Progenitor cell of endocrine pancreas (in vitro differentiated cells): ENCODE measurements around the gene CPA5. TPM values are rescaled to one million over a fixed set of nuclear protein-coding genes. Genes with fewer than 3 reads are reported as not detected.

ENCODE experiments used
- DNase-seq: peaks from one replicate; pipeline ENCODE4 v3.0.0; 2021; ENCODE audit warnings: low spot score; ENCODE audit not compliant: unreplicated experiment
- H3K27ac Mint-ChIP-seq: 2 replicates; pipeline ENCODE4 v1.8.0; 2021; ENCODE audit warnings: mild to moderate bottlenecking, moderate library complexity, mixed read lengths
- H3K27me3 Mint-ChIP-seq: 2 replicates; pipeline ENCODE4 v1.8.0; 2021; ENCODE audit warnings: mixed read lengths
- H3K36me3 Mint-ChIP-seq: 2 replicates; pipeline ENCODE4 v1.8.0; 2022; ENCODE audit warnings: mixed read lengths; ENCODE audit not compliant: insufficient read depth
- H3K4me1 Mint-ChIP-seq: 2 replicates; pipeline ENCODE4 v1.8.0; 2021; ENCODE audit warnings: low read depth, mixed read lengths
- H3K4me3 Mint-ChIP-seq: 2 replicates; pipeline ENCODE4 v1.8.0; 2021; ENCODE audit warnings: low read depth, mild to moderate bottlenecking, moderate library complexity, mixed read lengths
- H3K9me3 Mint-ChIP-seq: 2 replicates; pipeline ENCODE4 v1.8.0; 2021; ENCODE audit warnings: low read depth, mixed read lengths
- total RNA-seq: library from RNA; stranded (reverse); gene quantifications from 2 replicates; pipeline ENCODE4 v1.2.1, GENCODE V29; 2021
- TF ChIP-seq, protein P1 (sequence below): fragments of 200-600 bp; sonication (generic); IDR thresholded peaks from one replicate; pipeline ENCODE4 v1.5.0; 2021; ENCODE audit warnings: antibody characterized with exemption, mild to moderate bottlenecking; ENCODE audit not compliant: unreplicated experiment

The CPA5 gene
- total RNA-seq, 1 donor from 2014 or later: not detected

DNA sequence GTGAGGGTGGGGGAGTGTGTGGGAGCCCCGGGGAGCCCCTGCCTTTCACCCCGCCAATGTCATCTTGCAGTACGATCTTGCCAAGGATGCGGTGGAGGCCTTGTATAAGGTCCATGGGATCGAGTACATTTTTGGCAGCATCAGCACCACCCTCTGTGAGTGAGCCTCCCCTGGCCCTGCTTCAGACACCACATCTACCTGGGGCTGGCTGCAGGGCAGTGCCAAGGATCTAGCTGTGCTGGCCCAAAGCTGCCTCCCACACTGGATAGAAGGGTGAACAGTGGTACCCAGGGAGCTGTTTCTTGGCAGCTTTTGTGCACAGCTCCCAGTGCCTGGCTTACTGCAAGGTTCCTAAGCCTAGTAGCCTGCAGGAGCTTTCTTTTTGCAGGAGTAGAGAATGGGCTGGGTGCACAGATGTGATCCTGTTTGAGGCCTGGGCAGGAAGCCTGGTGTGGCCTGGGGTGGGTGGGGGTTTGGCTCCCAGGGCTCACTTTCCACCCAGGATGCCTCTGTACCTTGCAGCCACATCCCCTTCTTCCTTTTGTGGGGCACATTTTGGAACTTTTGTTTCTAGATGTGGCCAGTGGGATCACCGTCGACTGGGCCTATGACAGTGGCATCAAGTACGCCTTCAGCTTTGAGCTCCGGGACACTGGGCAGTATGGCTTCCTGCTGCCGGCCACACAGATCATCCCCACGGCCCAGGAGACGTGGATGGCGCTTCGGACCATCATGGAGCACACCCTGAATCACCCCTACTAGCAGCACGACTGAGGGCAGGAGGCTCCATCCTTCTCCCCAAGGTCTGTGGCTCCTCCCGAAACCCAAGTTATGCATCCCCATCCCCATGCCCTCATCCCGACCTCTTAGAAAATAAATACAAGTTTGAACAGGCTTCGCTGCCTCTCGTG lies 23.5 kb downstream of the CPA5 start:
- Mint-ChIP-seq H3K4me3 (no peak overlapping the region), H3K27ac (no peak overlapping the region), H3K27me3 (no peaks in the 10 kb centered on the region), H3K36me3 (peaks cover 2% of the 10 kb centered on the region), H3K4me1 (peaks cover 54% of the 10 kb centered on the region), H3K9me3 (peaks cover 3% of the 10 kb centered on the region)
- no peak for DNase-seq
- TF ChIP-seq, protein P1, sequence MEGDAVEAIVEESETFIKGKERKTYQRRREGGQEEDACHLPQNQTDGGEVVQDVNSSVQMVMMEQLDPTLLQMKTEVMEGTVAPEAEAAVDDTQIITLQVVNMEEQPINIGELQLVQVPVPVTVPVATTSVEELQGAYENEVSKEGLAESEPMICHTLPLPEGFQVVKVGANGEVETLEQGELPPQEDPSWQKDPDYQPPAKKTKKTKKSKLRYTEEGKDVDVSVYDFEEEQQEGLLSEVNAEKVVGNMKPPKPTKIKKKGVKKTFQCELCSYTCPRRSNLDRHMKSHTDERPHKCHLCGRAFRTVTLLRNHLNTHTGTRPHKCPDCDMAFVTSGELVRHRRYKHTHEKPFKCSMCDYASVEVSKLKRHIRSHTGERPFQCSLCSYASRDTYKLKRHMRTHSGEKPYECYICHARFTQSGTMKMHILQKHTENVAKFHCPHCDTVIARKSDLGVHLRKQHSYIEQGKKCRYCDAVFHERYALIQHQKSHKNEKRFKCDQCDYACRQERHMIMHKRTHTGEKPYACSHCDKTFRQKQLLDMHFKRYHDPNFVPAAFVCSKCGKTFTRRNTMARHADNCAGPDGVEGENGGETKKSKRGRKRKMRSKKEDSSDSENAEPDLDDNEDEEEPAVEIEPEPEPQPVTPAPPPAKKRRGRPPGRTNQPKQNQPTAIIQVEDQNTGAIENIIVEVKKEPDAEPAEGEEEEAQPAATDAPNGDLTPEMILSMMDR: no peak

DNA sequence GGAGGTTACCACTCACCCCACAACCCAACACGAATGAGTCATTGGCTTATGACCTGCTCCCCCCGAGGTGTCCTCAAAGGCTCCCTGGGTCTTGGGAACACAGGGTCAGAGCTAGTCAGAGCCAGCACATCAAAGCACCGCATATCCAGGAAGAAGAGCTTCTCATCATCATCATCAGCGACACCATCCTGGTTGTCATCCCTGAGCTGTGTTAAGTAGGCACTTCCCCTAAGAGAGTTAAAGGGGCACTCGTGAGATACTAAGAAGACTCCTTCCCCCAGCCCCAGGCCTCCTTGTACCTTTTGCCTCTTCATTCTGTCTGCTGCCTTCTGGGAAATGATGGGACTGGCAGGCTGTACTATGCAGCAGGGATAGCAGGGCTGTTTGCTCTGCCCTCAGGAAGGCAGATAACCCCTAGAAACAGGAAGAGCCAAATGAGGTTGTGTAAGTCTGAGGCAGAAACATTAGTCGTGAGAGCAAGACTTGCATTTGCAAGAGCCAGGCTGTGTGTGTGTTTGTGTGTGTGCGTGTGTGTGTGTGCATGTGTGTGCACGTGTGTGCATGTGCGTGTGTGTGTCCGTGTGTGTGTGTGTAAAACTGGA lies 24.6 kb downstream of the CPA5 start:
- TF ChIP-seq, protein P1: no peak
- Mint-ChIP-seq H3K36me3 (peaks cover 2% of the 10 kb centered on the region), H3K4me3 (no peak overlapping the region), H3K9me3 (peaks cover 3% of the 10 kb centered on the region), H3K27me3 (no peaks in the 10 kb centered on the region), H3K4me1 (peaks cover 60% of the 10 kb centered on the region), H3K27ac (peak overlapping the region; percentile 70)
- no peak for DNase-seq

DNA sequence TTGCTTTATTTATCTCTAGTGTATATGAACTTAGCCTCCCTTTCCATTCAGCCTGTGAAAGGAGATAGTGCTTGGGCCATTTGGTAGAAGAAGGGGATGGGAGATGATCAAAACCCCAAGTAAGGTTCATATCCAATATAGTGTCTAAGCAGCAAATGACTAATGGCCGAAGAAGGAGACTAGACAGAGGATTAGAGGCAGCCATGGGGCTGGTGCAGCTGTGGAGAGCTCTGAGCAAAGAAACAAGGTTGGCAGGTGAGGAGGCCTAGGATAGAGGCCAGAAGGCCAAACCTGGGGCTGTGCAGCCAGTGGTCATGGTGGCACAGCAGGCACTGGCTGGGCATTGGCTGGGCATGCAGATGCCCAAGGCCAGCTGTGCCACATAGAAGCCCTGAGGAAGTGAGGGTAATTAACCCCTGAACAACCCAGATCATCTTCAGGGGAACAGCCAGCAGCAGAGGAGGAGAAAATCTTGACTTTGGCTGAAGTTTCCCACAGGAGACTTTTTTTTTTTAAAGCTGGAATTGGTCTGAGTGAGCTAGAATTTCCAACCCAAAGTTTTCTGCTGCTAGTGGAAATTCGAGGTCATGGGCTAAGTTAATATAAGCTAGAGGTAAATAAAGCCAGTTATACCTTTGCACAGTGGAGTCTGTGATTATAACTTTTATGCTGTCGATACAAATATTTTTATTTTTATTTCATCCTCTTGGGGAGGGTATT lies 25.4 kb downstream of the CPA5 start:
- TF ChIP-seq, protein P1: no peak
- H3K36me3 Mint-ChIP-seq: peaks cover 2% of the 10 kb centered on the region
- DNase-seq: no peak
- peaks cover 3% of the 10 kb centered on the region for H3K9me3 Mint-ChIP-seq
- peaks cover 62% of the 10 kb centered on the region for H3K4me1 Mint-ChIP-seq
- H3K4me3 Mint-ChIP-seq: no peak overlapping the region
- no peaks in the 10 kb centered on the region for H3K27me3 Mint-ChIP-seq
- H3K27ac Mint-ChIP-seq: peak overlapping the region; percentile 70

DNA sequence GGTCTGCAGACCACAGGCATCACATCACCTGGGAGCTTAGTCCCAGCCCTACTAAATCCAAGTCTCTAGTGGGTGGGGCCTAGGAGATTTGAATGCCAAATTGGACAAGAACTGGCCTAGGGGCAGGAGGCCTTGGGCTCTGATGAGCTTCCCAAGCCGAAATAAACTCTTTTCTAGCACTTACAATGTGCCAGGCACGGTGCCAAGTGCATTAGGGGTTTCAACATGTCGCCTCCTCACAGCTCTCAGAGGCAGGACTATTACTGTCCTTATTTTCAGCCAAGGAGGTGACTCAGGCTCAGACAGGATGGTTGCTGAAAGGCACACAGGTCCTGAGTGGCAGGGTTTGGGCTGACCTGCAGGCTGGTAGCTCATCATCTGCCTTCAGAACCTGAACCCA lies 26.4 kb downstream of the CPA5 start:
- Mint-ChIP-seq H3K27ac (no peak overlapping the region), H3K9me3 (peaks cover 4% of the 10 kb centered on the region), H3K27me3 (no peaks in the 10 kb centered on the region), H3K36me3 (peaks cover 2% of the 10 kb centered on the region), H3K4me1 (peaks cover 51% of the 10 kb centered on the region), H3K4me3 (no peak overlapping the region)
- TF ChIP-seq, protein P1: no peak
- no peak for DNase-seq
